Neural progenitor cell (in vitro differentiated cells): ENCODE results near the gene MRPL50.

Source experiments
- CTCF ChIP-seq: fragments of 200-600 bp; sonication (generic); IDR thresholded peaks from 2 replicates; pipeline ENCODE4 v1.5.1; 2017; ENCODE audit warnings: antibody characterized with exemption, mild to moderate bottlenecking
- EZH2phosphoT487 ChIP-seq: fragments of 200-600 bp; sonication (generic); IDR thresholded peaks from 2 replicates; pipeline ENCODE4 v1.6.1; 2017; ENCODE audit warnings: antibody characterized with exemption

DNA sequence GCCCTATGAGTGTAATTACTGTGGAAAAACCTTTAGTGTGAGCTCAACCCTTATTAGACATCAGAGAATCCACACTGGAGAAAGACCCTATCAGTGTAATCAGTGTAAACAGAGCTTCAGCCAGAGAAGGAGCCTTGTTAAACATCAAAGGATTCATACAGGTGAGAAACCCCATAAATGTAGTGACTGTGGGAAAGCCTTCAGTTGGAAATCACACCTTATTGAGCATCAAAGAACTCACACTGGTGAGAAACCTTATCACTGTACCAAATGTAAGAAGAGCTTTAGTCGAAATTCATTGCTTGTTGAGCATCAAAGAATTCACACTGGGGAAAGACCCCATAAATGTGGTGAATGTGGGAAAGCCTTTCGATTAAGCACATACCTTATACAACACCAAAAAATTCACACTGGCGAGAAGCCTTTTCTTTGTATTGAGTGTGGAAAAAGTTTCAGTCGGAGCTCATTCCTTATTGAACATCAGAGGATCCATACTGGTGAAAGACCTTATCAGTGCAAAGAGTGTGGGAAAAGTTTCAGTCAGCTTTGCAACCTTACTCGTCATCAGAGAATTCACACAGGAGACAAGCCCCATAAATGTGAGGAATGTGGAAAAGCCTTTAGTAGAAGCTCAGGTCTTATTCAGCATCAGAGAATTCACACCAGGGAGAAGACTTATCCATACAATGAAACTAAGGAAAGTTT, 10.1 kb upstream of the MRPL50 start:
- TF ChIP-seq CTCF (no peak), EZH2phosphoT487 (no peak)
